Activated CD8-positive, alpha-beta memory T cell treated with anti-CD3 and anti-CD28 coated beads for 24 hours (primary cell): ENCODE data around the gene HAUS6.
"Not testable (repeated sequence)": the region's sequence is repeated elsewhere in the genome, so short reads cannot be mapped to it uniquely, and the experiment has no call there.

Experiments used
- DNase-seq: peaks from one replicate; pipeline ENCODE4 v3.0.0-alpha.2; 2020

HAUS6 gene

GRCh38 chr9:19102631-19103345 lies at the start of gene HAUS6:
Gene HAUS6 (minus strand): TSS chr9:19102904. CDS start chr9:19102651, 253 bp downstream.
- DNase-seq = peak; percentile 95

DNA sequence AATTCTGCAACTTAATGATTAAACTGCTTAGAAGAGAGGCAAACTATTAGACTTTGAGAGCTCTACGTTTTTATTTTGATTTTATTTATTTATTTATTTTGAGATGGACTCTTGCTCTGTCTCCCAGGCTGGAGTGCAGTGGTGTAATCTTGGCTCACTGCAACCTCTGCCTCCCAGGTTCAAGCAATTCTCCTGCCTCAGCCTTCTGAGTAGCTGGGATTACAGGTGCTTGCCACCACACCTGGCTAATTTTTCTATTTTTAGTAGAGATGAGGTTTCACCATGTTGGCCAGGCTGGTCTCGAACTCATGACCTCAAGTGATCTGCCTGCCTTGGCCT lies 49.4 kb upstream of the HAUS6 start:
- not testable (repeated sequence) for DNase-seq

DNA sequence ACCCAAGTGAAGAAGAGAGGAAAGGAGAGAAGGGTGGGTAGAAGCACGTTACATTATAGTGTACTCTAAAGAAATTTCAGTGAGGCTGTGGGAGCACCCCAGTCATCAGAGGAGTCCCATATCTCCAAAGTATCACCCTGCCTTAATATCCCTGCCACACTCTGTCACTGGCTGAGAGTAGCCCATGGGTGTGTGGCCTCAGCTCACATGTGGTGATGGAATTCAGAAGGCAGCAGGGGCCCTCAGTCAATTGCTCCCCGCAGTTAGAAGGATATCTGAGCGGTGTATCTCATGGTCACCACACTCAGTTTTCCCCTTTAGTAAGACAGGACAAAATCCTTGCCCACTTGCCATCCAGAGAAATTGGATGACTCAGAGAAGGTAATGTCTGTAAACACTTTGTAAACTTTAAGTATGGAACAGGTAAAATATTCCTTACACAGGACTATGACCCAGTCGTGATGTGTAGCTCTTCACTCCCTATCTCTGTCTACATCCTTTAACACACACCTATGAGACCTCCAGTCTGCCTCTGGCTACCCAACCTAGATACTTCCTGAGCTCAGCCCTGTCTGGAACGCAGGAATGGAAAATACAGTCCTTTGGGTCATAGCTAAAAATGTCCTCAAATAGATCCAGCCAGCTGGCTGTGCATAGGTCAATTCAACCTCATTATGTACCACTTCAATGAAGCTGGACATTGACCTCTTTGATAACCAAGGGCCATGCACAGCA lies 48.9 kb upstream of the HAUS6 start:
- no peak for DNase-seq

GRCh38 chr9:19149230-19149629 lies 46.5 kb upstream of the HAUS6 start:
- no peak for DNase-seq

DNA sequence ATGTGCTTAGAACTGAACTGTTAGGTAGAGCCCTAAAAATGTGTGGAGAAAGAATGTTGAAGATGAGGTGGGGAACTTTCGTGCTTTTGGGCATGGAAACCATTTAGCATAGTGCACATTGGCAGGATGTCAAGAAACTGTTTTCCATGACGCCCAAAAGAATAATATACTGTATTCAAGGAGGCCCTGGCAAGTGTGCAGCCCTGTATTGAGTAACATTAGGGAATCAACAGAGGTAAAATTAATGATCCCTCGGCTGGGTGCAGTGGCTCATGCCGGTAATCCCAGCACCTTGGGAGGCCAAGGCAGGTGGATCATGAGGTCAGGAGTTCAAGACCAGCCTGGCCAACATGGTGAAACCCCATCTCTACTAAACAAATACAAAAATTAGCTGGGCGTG lies 45.5 kb upstream of the HAUS6 start:
- DNase-seq = no peak

DNA sequence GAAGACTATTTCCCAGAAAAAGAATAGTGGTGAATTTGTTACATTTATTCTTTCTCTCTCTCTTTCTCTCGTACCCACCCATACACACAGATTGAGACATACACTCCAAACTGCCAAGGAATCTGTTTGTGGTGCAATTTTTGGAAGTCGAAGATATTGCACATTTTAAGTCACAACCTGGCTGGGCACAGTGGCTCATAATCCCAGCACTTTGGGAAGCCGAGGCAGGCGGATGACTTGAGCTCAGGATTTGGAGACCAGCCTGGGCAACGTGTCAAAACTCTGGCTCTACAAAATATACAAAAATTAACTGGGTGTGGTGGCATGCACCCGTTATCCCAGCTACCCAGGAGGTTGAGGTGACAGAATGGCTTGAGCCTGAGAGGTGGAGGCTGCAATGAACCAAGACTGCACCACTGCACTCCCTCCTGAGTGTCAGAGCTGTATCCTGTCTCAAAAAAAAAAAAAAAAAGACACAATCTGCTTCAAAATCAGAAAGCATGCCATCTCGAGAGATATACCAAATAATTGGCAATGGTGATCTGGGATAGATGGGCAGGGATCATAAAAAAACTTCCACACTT lies 43.8 kb upstream of the HAUS6 start:
- no peak for DNase-seq

GRCh38 chr9:19145881-19146280 lies 43.2 kb upstream of the HAUS6 start:
- DNase-seq = no peak

GRCh38 chr9:19140259-19140658 lies 37.6 kb upstream of the HAUS6 start:
- DNase-seq = no peak

DNA sequence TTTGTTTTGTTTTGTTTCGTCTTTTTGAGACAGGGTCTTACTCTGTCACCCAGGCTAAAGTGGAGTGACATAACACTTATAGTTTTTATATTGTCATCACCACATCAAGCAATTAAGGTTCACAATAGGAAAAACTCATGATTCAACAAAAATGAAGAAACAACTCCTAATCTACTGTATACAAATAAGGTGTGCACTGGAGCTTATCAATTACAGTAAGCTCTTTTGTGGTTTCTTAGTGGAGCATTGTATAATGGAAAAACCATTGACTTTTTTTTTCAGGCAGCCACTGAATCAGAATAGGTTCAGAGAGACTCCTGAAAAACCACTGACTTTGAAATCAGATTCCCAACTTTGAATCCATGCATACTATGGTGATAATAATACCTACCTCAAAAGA lies 35.4 kb upstream of the HAUS6 start:
- no peak for DNase-seq

DNA sequence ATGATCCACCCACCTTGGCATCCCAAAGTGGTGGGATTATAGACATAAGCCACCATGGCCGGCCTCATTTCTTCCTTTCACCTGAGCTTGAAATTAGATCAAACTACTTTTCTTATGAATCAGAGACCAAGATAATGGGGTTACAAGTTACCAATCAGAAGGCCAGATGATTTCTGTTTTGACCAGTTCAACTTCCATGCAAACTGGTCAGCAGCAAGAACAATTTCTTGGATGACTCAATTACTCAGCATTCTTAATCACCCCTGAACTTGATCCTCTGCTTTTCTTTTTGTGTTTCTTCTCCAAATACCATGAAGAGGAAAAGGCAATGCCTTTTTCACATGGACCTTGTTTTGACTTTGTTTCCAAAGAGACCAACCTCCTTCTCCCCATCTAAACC lies 34.6 kb upstream of the HAUS6 start:
- DNase-seq = no peak

DNA sequence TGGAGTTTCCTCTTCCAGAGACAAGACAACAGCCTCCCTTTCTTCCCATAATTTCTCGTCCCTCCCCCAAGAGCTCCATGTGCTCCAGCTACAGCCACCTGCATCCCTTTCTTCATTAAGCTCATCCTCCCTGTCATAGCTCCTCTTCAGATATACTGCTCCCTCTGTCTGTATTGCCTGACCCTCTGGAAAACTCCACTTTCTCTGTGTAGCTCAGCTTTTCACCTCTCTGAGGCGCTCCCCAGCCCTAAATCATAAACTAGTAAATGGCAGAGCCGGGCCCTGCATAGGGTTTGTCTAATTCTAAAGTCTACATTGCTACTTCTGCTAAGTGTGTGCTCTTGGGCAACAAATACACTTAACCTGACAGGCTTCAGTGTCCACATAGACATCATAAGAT lies 33.4 kb upstream of the HAUS6 start:
- DNase-seq = no peak

GRCh38 chr9:19133549-19134345 lies 31.0 kb upstream of the HAUS6 start:
- no peak for DNase-seq

DNA sequence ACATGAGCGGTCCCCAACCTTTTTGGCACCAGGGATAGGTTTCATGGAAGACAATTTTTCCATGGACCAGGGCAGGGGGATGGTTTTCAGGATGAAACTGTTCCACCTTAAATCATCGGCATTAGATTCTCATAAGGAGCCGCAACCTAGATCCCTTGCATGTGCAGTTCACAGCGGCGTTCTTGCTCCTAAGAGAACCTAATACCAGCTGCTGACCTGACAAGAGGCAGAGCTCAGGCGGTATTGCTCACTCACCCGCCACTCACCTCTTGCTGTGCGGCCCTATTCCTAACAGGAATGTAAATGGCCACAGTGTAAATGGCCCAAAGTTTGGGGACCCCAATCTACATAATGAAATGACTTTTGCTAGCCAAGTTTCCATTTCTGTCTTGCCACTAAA lies 27.7 kb upstream of the HAUS6 start:
- DNase-seq = no peak

DNA sequence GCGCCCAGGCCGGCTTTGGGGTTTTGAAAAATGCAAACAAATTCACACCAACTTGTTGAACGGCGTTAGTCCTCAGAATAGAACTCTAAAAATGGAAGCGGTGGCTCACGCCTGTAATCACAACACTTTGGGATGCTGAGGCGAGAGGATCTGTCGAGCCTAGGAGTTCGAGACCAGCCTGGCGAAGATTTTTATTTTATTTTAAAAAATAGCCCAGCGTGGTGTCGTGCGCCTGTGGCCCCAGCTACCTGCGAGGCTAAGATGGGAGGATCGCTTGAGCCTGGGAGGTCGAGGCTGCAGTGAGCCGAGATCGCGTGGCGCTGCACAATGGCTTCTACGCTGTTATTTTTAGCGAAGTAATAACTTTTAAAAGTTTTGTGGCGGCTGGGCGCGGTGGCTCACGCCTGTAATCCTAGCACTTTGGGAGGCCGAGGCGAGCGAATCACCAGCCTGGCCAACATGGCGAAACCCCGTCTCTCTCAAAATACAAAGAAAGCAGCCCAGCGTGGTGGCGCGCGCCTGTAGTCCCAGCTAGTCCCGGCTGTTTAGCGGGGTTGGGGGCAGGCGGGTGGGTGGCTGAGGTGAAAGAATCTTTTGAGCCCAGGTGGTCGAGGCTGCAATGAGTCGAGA lies 25.3 kb upstream of the HAUS6 start:
- peak; percentile 79 for DNase-seq

DNA sequence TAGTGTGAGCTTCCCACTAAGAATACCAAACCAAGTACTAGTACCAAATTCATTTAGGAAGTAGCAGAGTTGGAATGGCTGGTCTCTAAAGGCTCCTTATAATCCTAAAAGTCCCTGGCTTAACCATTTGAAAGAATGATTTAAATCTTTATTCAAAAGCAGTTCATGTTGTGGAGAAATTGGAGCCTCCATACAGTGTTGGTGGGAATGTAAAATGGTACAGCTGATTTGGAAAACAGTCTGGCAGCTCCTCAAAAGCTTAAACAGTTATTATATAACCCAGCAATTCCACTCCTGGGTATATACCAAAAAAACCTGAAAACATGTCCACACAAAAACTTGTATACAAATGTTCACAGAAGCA lies 21.7 kb upstream of the HAUS6 start:
- no peak for DNase-seq

DNA sequence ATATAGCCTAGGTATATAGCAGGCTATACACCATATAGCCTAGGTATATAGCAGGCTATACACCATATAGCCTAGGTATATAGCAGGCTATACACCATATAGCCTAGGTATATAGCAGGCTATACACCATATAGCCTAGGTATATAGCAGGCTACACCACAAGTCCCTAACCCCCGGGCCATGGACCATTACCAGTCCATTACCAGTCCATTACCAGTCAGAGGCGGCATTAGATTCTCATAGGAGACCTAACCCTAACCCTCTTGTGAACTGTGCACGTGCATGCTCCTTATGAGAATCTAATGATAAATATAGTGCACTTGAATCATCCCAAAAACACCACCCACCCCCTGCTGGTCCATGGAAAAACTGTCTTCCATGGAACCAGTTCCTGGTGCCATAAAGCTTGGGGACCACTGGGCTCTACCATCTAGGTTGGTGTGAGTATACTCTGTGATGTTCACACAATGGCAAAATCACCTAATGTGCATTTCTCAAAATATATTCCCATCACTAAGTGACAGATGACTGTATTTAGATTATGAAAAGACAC lies 19.9 kb upstream of the HAUS6 start:
- DNase-seq = no peak

- no peak for DNase-seq
Measured at GRCh38 chr9:19120877-19121276, 18.2 kb upstream of the HAUS6 start.

- DNase-seq = no peak
Measured at GRCh38 chr9:19119801-19120440, 17.2 kb upstream of the HAUS6 start.

DNA sequence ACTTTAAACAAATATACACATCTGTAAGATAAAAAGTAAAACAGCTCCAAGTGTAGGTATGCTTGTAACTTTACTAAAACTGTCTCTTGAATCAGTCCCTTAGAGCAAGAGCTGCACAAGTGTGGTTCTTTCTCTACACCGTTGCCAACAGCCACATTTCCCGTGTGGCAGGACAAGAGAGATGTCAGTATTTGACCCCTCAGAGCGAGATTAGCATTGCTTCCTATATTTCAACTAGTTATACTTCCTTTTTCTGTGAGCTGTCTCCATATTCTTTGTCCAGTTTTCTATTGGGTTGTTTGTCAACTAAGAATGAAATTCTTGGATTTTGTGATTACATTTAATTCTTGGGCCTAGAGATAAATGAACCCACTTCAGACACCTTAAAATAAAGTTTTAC lies 16.5 kb upstream of the HAUS6 start:
- DNase-seq = no peak

DNA sequence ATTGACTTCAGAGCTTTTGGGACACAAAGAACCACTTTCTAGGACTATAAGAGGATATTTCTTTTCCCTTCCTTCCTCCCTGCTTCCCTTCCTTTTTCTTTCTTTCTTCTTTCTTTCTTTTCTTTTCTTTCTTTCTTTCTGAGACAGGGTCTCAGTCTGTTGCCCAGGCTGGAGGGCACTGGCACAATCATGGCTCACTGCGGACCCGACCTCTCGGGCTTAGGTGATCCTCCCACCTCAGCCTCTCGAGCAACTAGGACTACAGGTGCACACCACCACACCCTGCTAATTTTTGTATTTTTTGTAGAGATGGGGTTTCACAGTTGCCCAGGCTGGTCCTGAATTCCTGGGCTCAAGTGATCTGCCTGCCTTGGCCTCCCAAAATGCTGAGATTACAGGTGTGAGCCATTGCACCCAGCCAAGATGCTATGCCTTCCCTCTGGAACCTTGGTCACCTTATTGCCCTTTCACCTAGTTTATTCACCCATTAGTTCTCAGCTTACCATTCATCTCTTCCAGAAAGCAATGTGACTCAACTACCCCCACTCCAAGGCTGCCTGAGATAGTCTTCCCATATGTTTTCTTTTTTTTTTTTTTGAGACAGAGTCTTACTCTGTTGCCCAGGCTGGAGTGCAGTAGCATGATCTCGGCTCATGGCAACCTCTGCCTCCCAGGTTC lies 14.5 kb upstream of the HAUS6 start:
- DNase-seq = no peak

DNA sequence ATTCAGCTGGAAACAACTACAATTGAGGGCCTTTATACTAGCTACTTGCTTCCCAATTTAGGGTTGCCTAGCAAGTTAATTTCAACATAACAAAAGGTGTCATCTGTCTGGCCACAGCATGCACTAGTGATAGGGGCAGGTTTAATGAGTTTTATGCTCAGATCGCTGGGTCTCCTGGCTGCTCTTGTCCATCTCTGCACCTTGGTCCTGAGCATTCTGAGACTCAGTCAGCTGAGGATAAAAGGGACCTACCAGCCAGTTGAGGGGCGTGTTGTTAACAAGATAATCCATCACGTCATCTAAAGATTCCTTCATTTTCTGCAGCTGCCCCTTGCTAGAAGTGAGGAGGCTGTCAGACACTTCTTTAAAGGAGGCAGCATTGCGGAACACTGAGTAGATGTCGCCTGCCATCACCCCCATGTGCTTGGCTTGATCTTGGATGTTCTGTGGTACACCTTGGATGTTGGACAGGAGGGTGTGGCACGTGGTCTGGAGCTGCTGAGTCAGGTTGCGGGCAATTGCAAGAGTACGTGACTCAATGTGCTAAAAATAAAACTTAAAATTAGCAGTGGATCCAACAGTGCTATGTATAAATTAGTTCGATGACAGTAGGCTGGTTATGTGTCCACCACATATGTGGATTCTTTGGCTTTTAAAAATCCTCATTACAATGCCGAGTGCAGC lies 13.5 kb upstream of the HAUS6 start:
- no peak for DNase-seq
